Uterus (tissue), 4 donors: ENCODE results near the gene COPB2. TPM values are rescaled to one million over a fixed set of nuclear protein-coding genes. Genes with fewer than 3 reads are reported as not detected.

Experiments used
- DNase-seq, 2 donors: peaks; one replicate each; pipeline ENCODE4 v3.0.0-alpha.2; 2019 to 2020
- H3K27ac ChIP-seq, 2 donors: fragments of 200-600 bp; sonication (generic); 1 replicate in 1 of 2; 2 replicates in 1 of 2; pipeline ENCODE4 v1.5.1; 2016 to 2018
- H3K27me3 ChIP-seq, 2 donors: fragments of 200-600 bp; sonication (generic); one replicate each; pipeline ENCODE4 v1.5.1; 2018 to 2019; ENCODE audit warnings: control low read depth in 1 of 2
- H3K36me3 ChIP-seq, 2 donors: fragments of 200-600 bp; sonication (generic); one replicate each; pipeline ENCODE4 v1.5.1; 2019; ENCODE audit warnings: control low read depth in 1 of 2
- H3K4me1 ChIP-seq, 2 donors: fragments of 200-600 bp; sonication (generic); one replicate each; pipeline ENCODE4 v1.5.1; 2018 to 2019; ENCODE audit warnings: control low read depth in 1 of 2
- H3K4me3 ChIP-seq, 2 donors: fragments of 200-600 bp; sonication (generic); 1 replicate in 1 of 2; 2 replicates in 1 of 2; pipeline ENCODE4 v1.5.1; 2018 to 2019; ENCODE audit warnings: mild to moderate bottlenecking in 1 of 2
- H3K9me3 ChIP-seq, 2 donors: fragments of 200-600 bp; sonication (generic); one replicate each; pipeline ENCODE4 v1.5.1; 2019; ENCODE audit warnings: control low read depth in 1 of 2
- POLR2A ChIP-seq, 2 donors: fragments of 450-650 bp; IDR thresholded peaks; one replicate each; pipeline ENCODE4 v1.6.1; 2016; ENCODE audit warnings: antibody characterized with exemption in 2 of 2, mild to moderate bottlenecking in 1 of 2, moderate library complexity in 1 of 2
- intact Hi-C: fragments of 100-400 bp; cut with DNase I; formaldehyde crosslinking; loops from one replicate; pipeline ENCODE4 v1.15.1; 2023; ENCODE audit warnings: low total_unique reads
- total RNA-seq, 4 donors: library from RNA; depleted of rRNA in 3 of 4; stranded (reverse); fragments of >200 nt in 3 of 4; gene quantifications; one replicate each; pipeline versions ENCODE4 v1.1.0 to v1.2.4, GENCODE V29; 2014 to 2023
- TF ChIP-seq, protein P1 (sequence below), 4 experiments: fragments of 200-600 bp in 2 of 4; fragments of 450-650 bp in 2 of 4; sonication (generic) in 2 of 4; IDR thresholded peaks; one replicate each; pipeline ENCODE4 v1.5.1; 2016 to 2019; ENCODE audit warnings: antibody characterized with exemption in 4 of 4, mild to moderate bottlenecking in 2 of 4, moderate library complexity in 1 of 4
- donor health status: DM: yes; HTN: yes; CAD: no.

The COPB2 gene
- total RNA-seq, 4 donors from 2014 or later = 50.3 to 204 (median 86.5) TPM

DNA sequence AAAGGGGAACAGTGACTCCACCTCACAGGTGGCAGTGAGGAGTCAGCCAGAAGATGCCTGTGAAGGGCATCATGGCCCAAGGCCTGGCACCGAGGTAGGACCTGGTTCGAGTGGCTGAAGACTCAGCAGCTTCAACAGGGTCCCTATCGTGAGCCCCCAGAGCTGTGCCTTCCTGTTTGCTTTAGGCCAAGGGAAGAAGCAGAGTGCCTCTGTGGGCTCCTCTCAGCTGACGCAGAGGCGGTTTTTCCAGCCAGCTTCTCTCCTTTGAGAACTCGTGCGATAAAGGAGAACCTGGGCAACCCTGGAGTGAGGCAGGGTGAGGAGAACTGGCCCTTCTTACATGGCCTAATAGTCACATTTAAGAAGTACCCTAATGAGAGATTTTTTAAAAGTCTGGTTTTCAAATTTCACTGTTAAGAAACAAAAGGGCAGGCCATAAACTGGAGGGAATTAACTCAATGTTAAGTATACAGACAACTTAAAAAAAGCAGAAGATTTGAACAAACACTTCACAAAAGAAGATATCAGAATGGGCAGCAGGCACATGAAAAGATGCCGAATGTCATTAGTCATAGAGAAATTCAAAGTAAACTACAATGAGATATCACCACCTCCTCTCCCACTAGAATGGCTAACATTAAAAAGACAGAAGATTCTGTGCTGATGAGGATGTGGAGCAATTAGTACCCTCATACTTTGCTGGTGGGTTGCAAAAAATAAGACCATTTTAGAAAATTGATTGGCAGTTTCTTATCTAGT is 68.7 kb downstream of the COPB2 start:
- no peak overlapping the region for H3K27ac ChIP-seq
- no peaks in the 10 kb centered on the region for H3K27me3 ChIP-seq
- intact Hi-C loops = loop anchor here (10.0 kb wide), 2 partner anchors 216 to 376 kb away; partner anchors contain the start of genes FOXL2 and FOXL2NB
- no peaks in the 10 kb centered on the region for H3K9me3 ChIP-seq
- H3K4me3 ChIP-seq = no peak overlapping the region
- no peaks in the 10 kb centered on the region for H3K4me1 ChIP-seq
- no peaks in the 10 kb centered on the region for H3K36me3 ChIP-seq
- no peak for DNase-seq
- TF ChIP-seq, protein P1, sequence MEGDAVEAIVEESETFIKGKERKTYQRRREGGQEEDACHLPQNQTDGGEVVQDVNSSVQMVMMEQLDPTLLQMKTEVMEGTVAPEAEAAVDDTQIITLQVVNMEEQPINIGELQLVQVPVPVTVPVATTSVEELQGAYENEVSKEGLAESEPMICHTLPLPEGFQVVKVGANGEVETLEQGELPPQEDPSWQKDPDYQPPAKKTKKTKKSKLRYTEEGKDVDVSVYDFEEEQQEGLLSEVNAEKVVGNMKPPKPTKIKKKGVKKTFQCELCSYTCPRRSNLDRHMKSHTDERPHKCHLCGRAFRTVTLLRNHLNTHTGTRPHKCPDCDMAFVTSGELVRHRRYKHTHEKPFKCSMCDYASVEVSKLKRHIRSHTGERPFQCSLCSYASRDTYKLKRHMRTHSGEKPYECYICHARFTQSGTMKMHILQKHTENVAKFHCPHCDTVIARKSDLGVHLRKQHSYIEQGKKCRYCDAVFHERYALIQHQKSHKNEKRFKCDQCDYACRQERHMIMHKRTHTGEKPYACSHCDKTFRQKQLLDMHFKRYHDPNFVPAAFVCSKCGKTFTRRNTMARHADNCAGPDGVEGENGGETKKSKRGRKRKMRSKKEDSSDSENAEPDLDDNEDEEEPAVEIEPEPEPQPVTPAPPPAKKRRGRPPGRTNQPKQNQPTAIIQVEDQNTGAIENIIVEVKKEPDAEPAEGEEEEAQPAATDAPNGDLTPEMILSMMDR (IDR thresholded peaks at IDR 0.05) = no peak
- TF ChIP-seq POLR2A (IDR thresholded peaks at IDR 0.05) = no peak

DNA sequence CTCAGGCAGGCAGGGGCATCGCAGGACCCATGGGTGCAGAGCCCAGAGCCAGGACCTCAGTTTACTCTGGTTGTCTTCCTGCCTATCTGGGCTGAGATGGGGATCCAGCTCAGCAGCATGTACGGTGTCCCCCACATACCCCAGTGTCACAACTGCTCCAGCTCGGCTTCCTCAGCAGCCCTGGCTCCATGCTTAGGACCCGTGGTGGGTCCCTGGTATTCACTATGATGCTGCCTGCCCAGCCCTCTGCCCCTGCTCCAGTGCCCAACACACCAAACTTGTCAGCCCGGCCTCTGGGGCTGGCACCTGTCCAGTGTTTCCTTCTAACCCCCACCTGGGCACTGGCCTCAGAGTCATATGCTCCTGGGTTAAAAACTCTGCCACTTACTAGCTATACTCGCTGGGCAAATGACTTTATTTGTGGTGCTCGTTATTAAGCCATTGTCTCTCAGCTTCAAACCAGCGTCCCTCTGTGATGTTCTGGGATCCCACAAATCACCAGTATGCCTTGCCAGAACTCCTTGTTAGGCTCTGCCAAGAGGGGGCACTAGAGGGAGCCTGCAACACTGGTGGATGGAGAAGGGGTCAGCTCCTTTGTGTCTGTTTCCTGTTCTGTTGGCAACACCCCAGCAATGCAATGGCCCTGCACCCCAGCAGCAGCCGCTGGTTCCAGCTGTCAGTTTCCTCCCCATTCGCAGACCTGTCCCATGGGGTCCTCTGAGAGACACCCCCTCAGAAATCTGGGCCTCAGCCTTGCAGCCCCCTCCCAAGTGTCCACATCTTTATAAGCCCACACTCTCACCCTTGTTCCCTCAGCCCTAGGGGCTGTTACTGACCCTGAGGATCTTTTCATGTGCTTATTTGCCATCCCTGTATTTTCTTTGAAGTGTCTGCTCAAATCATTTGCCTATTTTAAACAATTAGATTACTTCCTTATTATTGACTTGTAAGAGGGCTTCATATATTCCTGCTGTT is 69.7 kb downstream of the COPB2 start:
- Histone ChIP-seq H3K9me3 (no peaks in the 10 kb centered on the region), H3K4me1 (no peaks in the 10 kb centered on the region), H3K27me3 (no peaks in the 10 kb centered on the region), H3K4me3 (no peak overlapping the region), H3K36me3 (no peaks in the 10 kb centered on the region), H3K27ac (no peak overlapping the region)
- DNase-seq = no peak
- intact Hi-C loops = loop anchor here (10.0 kb wide), 2 partner anchors 215 to 375 kb away; partner anchors contain the start of genes FOXL2 and FOXL2NB
- TF ChIP-seq, protein P1 (IDR thresholded peaks at IDR 0.05) = no peak
- no peak for TF ChIP-seq POLR2A (IDR thresholded peaks at IDR 0.05)

DNA sequence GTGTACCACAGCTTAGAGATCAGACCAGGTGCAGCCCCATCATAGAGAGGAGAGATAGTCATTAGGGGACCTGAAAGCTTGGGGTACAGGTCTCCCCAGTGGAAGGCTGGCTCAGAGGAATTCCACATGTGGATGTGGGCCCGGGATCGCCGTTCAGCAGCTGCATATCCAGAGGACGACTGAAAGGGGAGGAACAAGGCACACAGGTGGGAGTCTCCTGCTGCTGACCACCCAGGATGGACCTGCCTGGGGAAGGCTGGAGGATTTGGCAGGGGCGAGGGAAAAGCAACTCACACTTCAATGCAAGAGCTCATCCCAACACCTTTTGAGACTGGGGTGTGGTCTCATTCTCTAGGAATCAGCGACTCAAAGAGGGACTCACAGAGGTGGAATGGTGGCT is 70.6 kb downstream of the COPB2 start:
- Histone ChIP-seq H3K27me3 (no peaks in the 10 kb centered on the region), H3K9me3 (no peaks in the 10 kb centered on the region), H3K27ac (no peak overlapping the region), H3K4me3 (no peak overlapping the region), H3K4me1 (no peaks in the 10 kb centered on the region), H3K36me3 (no peaks in the 10 kb centered on the region)
- DNase-seq = no peak
- TF ChIP-seq, protein P1 (IDR thresholded peaks at IDR 0.05) = no peak
- no peak for TF ChIP-seq POLR2A (IDR thresholded peaks at IDR 0.05)
- intact Hi-C loops = no loop called here

DNA sequence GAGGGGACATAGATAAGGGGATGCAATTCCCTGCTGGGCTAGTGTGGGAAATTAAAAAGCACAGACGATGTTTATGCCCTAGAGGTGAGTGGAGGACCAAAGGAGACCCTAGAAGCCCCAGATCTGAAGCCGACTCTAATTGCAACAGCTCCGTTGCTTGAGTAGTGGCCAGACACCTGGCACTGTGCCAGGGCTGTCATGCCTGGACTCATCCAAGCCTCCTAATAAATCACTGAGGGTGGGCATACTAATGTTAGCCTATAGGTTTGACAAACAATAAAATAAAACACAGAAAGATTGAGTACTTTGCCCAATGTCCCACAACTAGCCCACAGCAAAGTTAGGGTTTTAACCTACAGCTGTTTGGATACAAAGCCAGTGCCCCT is 71.0 kb downstream of the COPB2 start:
- intact Hi-C loops = no loop called here
- Histone ChIP-seq H3K36me3 (no peaks in the 10 kb centered on the region), H3K9me3 (no peaks in the 10 kb centered on the region), H3K27ac (no peak overlapping the region), H3K4me1 (no peaks in the 10 kb centered on the region), H3K4me3 (no peak overlapping the region), H3K27me3 (no peaks in the 10 kb centered on the region)
- DNase-seq = no peak
- TF ChIP-seq, protein P1 (IDR thresholded peaks at IDR 0.05) = no peak
- TF ChIP-seq POLR2A (IDR thresholded peaks at IDR 0.05) = no peak
